Fibroblast of lung (primary cell): ENCODE measurements around the gene B3GNT9.

ENCODE experiments used
- EZH2 ChIP-seq: IDR thresholded peaks from 2 replicates; pipeline ENCODE4 v1.5.1; 2012; ENCODE audit warnings: low read length, control low read depth, mild to moderate bottlenecking; ENCODE audit errors: missing control alignments
- TF ChIP-seq, protein P1 (sequence below), 2 donors: IDR thresholded peaks in 1 of 2; conservative IDR thresholded peaks in 1 of 2; 1 replicate in 1 of 2; 2 replicates in 1 of 2; pipeline ENCODE4 v1.5.1; 2011 to 2012; ENCODE audit warnings: low read length in 2 of 2, control low read depth in 1 of 2, inconsistent platforms in 1 of 2, low read depth in 1 of 2, mild to moderate bottlenecking in 1 of 2

DNA sequence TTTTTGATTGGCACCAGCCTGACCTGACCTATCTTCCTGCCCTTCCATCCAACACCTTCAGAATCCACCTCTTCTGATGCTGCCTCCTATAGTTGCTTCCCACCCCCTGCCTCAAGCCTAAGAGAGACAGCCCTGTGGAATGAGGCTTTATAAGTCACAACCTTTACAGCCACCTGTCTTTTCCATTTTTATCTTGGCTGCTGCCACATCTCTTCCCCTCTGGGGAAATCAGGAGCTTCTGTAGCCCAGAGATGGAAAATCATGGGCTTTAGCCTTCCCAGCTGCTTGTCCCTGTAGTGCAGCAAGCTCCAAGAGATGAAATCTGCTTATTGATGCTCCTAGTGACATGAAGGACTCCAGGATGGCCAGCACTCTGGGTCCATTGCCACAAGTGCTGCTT is 22.4 kb downstream of the B3GNT9 start:
- TF ChIP-seq, protein P1, sequence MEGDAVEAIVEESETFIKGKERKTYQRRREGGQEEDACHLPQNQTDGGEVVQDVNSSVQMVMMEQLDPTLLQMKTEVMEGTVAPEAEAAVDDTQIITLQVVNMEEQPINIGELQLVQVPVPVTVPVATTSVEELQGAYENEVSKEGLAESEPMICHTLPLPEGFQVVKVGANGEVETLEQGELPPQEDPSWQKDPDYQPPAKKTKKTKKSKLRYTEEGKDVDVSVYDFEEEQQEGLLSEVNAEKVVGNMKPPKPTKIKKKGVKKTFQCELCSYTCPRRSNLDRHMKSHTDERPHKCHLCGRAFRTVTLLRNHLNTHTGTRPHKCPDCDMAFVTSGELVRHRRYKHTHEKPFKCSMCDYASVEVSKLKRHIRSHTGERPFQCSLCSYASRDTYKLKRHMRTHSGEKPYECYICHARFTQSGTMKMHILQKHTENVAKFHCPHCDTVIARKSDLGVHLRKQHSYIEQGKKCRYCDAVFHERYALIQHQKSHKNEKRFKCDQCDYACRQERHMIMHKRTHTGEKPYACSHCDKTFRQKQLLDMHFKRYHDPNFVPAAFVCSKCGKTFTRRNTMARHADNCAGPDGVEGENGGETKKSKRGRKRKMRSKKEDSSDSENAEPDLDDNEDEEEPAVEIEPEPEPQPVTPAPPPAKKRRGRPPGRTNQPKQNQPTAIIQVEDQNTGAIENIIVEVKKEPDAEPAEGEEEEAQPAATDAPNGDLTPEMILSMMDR (conservative IDR thresholded peaks at IDR 0.05 in 1 of 2, IDR thresholded peaks at IDR 0.05 in 1 of 2; ENCODE audit: low read depth in 1 of 2, low read length in 2 of 2): no peak
- no peak for TF ChIP-seq EZH2
